Endodermal cell (in vitro differentiated cells): ENCODE results near the gene FZD1. TPM values are rescaled to one million over a fixed set of nuclear protein-coding genes. Genes with fewer than 3 reads are reported as not detected.
"Not testable (repeated sequence)": the region's sequence is repeated elsewhere in the genome, so short reads cannot be mapped to it uniquely, and the experiment has no call there.

ENCODE experiments used
- DNase-seq: peaks from one replicate; pipeline ENCODE4 v3.0.0-alpha.2; 2017
- H3K27ac ChIP-seq: 2 replicates; pipeline ENCODE4 v1.5.1; 2013; ENCODE audit warnings: mild to moderate bottlenecking, low read depth, low read length, moderate library complexity
- H3K27me3 ChIP-seq: 2 replicates; pipeline ENCODE4 v1.6.1; 2013; ENCODE audit warnings: mild to moderate bottlenecking, low read length, moderate library complexity; ENCODE audit not compliant: insufficient read depth, control insufficient read depth, poor library complexity, severe bottlenecking
- H3K36me3 ChIP-seq: 2 replicates; pipeline ENCODE4 v1.7.0; 2013; ENCODE audit warnings: mild to moderate bottlenecking, low read length, moderate library complexity; ENCODE audit not compliant: control insufficient read depth, insufficient read depth
- H3K4me1 ChIP-seq: one replicate; pipeline ENCODE4 v1.7.0; 2013; ENCODE audit warnings: low read length; ENCODE audit not compliant: control insufficient read depth, insufficient read depth
- H3K4me3 ChIP-seq: 2 replicates; pipeline ENCODE4 v1.5.1; 2013; ENCODE audit warnings: mild to moderate bottlenecking, low read length, moderate library complexity
- H3K9ac ChIP-seq: 2 replicates; pipeline ENCODE4 v1.6.1; 2013; ENCODE audit warnings: mild to moderate bottlenecking, low read length, moderate library complexity; ENCODE audit not compliant: poor library complexity, severe bottlenecking; ENCODE audit errors: extremely low read depth
- H3K9me3 ChIP-seq: 2 replicates; pipeline ENCODE4 v1.6.1; 2013; ENCODE audit warnings: mild to moderate bottlenecking, low read length, moderate library complexity; ENCODE audit not compliant: control insufficient read depth
- H3K27ac Mint-ChIP-seq: 2 replicates; pipeline ENCODE4 v1.8.0; 2020; ENCODE audit warnings: mixed read lengths
- H3K27me3 Mint-ChIP-seq: 2 replicates; pipeline ENCODE4 v1.8.0; 2021; ENCODE audit warnings: mild to moderate bottlenecking, mixed read lengths; ENCODE audit not compliant: insufficient read depth
- H3K36me3 Mint-ChIP-seq: 2 replicates; pipeline ENCODE4 v1.8.0; 2020; ENCODE audit warnings: low read depth, mixed read lengths
- H3K4me1 Mint-ChIP-seq: 2 replicates; pipeline ENCODE4 v1.8.0; 2020; ENCODE audit warnings: mixed read lengths
- H3K4me3 Mint-ChIP-seq: 2 replicates; pipeline ENCODE4 v1.8.0; 2020; ENCODE audit warnings: mild to moderate bottlenecking, moderate library complexity, mixed read lengths
- H3K9me3 Mint-ChIP-seq: 2 replicates; pipeline ENCODE4 v1.8.0; 2020; ENCODE audit warnings: mild to moderate bottlenecking, mixed read lengths
- CTCF ChIP-seq: fragments of 200-600 bp; sonication (generic); conservative IDR thresholded peaks from 2 replicates; pipeline ENCODE4 v1.5.0; 2021; ENCODE audit warnings: antibody characterized with exemption, mild to moderate bottlenecking
- WGBS, 2 experiments: methylation state at CpG; one replicate each; pipeline versions ENCODE4 v1.1.5 to v1.1.7; 2013; ENCODE audit warnings: missing lambda C conversion rate in 2 of 2, mixed read lengths in 1 of 2; ENCODE audit not compliant: insufficient coverage in 1 of 2, insufficient read length in 1 of 2; 5-methylcytosine and 5-hydroxymethylcytosine counted together
- total RNA-seq, 2 donors: library from RNA; stranded (reverse); fragmentation: NEBNext Ultra II Directional in 1 of 2; extraction: Animal tissue kit (Norgen Biotek cat#: 25700) in 1 of 2; gene quantifications; 2 replicates in 1 of 2; 3 replicates in 1 of 2; pipeline ENCODE4 v1.2.1, GENCODE V29; 2021

Gene FZD1
- total RNA-seq, 2 donors from 2014 or later, result 2.5 to 4.7 TPM

- no peak overlapping the region for H3K27ac Mint-ChIP-seq
- H3K27ac ChIP-seq, result no peak overlapping the region
- H3K36me3 Mint-ChIP-seq, result no peaks in the 10 kb centered on the region
- no peaks in the 10 kb centered on the region for H3K9me3 Mint-ChIP-seq
- no peak for DNase-seq
- no peaks in the 10 kb centered on the region for H3K36me3 ChIP-seq
- WGBS, 2 experiments, result 71% methylated on average over 2 of the region's 2 CpGs; no CpG with 5 or more reads in 1 of the 2 experiments
- H3K4me3 Mint-ChIP-seq, result no peak overlapping the region
- no peak overlapping the region for H3K4me3 ChIP-seq
- H3K4me1 ChIP-seq, result no peaks in the 10 kb centered on the region
- no peak for TF ChIP-seq CTCF
- peaks cover 41% of the 10 kb centered on the region for H3K27me3 ChIP-seq
- peaks cover 37% of the 10 kb centered on the region for H3K27me3 Mint-ChIP-seq
- peaks cover 3% of the 10 kb centered on the region for H3K9me3 ChIP-seq
- H3K4me1 Mint-ChIP-seq, result peaks cover 8% of the 10 kb centered on the region
- no peak overlapping the region for H3K9ac ChIP-seq
Observed at GRCh38 chr7:91302794-91303193, 38.6 kb downstream of the FZD1 start.

DNA sequence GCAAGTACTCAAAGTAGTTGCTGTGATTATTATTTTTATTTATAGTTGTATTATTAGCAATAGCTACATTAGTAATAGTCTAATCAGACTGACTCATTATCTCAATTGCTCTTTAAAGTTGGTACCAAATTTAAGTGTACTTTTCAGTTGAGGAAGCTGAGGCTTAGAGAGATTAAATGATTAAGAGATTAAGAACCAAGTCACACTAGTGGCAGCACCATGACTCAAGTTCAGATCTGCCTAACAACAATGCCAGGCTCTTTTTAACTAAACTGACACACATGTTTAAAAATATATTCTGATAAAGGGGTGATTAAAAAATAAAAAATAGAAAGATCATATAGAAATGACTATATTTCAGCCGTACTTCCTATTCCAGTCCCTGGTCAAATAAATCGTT lies 42.0 kb downstream of the FZD1 start:
- Mint-ChIP-seq H3K27ac (no peak overlapping the region), H3K9me3 (no peaks in the 10 kb centered on the region), H3K27me3 (peaks cover 43% of the 10 kb centered on the region), H3K36me3 (no peaks in the 10 kb centered on the region), H3K4me3 (no peak overlapping the region), H3K4me1 (peaks cover 14% of the 10 kb centered on the region)
- Histone ChIP-seq H3K4me3 (no peak overlapping the region), H3K4me1 (no peaks in the 10 kb centered on the region), H3K9ac (no peak overlapping the region), H3K27ac (no peak overlapping the region), H3K9me3 (peaks cover 6% of the 10 kb centered on the region), H3K27me3 (peaks cover 42% of the 10 kb centered on the region), H3K36me3 (no peaks in the 10 kb centered on the region)
- 100% methylated on average over 1 of the region's 2 CpGs; no CpG with 5 or more reads in 1 of the 2 experiments for WGBS, 2 experiments
- no peak for TF ChIP-seq CTCF
- no peak for DNase-seq

DNA sequence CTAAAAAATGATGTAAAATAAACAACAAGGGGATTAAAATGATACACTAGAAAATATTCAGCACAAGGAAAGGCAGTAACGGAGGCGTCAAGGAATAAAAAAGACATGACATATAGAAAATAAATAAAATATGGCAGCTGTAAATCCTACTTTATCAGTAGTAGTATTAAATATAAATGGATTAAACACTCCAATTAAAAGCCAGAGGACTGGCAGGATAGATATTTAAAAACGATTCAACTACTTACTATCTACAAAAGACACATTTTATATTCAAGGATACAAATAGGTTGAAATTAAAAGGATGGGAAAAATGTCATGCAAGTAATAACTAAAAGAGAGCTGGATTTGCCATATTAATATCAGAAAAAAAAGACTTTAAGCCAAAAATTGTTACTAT lies 43.2 kb downstream of the FZD1 start:
- Histone ChIP-seq H3K9ac (no peak overlapping the region), H3K9me3 (peaks cover 6% of the 10 kb centered on the region), H3K36me3 (no peaks in the 10 kb centered on the region), H3K4me3 (no peak overlapping the region), H3K27ac (no peak overlapping the region), H3K27me3 (peaks cover 42% of the 10 kb centered on the region), H3K4me1 (peaks cover 4% of the 10 kb centered on the region)
- H3K4me3 Mint-ChIP-seq, result no peak overlapping the region
- no peak overlapping the region for H3K27ac Mint-ChIP-seq
- TF ChIP-seq CTCF, result no peak
- H3K9me3 Mint-ChIP-seq, result no peaks in the 10 kb centered on the region
- H3K4me1 Mint-ChIP-seq, result peaks cover 20% of the 10 kb centered on the region
- no peaks in the 10 kb centered on the region for H3K36me3 Mint-ChIP-seq
- peaks cover 43% of the 10 kb centered on the region for H3K27me3 Mint-ChIP-seq
- DNase-seq, result no peak
- WGBS, 2 experiments, result 83% methylated on average over 2 of the region's 3 CpGs; no CpG with 5 or more reads in 1 of the 2 experiments

DNA sequence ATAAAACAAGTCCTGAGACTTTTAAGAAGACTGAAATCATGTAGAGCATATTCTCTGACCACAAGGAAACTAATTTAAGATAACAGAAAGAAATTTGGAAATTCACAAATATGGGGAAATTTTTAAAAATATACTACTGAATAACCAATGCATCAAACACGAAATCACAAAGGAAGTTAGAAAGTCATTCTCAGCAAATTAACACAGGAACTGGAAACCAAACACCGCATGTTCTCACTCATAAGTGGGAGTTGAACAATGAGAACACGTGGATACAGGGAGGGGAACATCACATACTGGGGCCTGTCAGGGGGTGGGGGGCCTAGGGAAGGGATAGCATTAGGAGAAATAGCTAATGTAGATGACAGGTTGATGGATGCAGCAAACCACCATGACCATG lies 44.0 kb downstream of the FZD1 start:
- Mint-ChIP-seq H3K27me3 (peaks cover 39% of the 10 kb centered on the region), H3K4me1 (peaks cover 20% of the 10 kb centered on the region)
- H3K27ac Mint-ChIP-seq, DNase-seq, H3K4me3 Mint-ChIP-seq, H3K9ac ChIP-seq, H3K4me1 ChIP-seq, H3K9me3 ChIP-seq, H3K9me3 Mint-ChIP-seq, H3K36me3 ChIP-seq, H3K27ac ChIP-seq, H3K36me3 Mint-ChIP-seq, H3K4me3 ChIP-seq: not testable (repeated sequence)
- peaks cover 39% of the 10 kb centered on the region for H3K27me3 ChIP-seq
- WGBS, 2 experiments, result 91% methylated on average over 3 of the region's 3 CpGs; no CpG with 5 or more reads in 1 of the 2 experiments
